Gastroesophageal sphincter (tissue), 3 donors: ENCODE measurements around the gene GCNT1.

Experiments
- EP300 ChIP-seq: sonication (generic); formaldehyde crosslinking; IDR thresholded peaks from one replicate; pipeline ENCODE4 v1.6.1; 2017; ENCODE audit warnings: antibody characterized with exemption, mild to moderate bottlenecking
- POLR2A ChIP-seq, 2 donors: fragments of 450-650 bp; IDR thresholded peaks; one replicate each; pipeline ENCODE4 v1.6.1; 2017; ENCODE audit warnings: antibody characterized with exemption in 2 of 2, mild to moderate bottlenecking in 2 of 2, moderate library complexity in 1 of 2
- POLR2AphosphoS5 ChIP-seq: sonication (generic); formaldehyde crosslinking; IDR thresholded peaks from one replicate; pipeline ENCODE4 v1.6.1; 2017; ENCODE audit warnings: antibody characterized with exemption
- TF ChIP-seq, protein P1 (sequence below), 4 experiments: fragments of 200-600 bp in 2 of 4; fragments of 450-650 bp in 2 of 4; sonication (generic) in 1 of 4; IDR thresholded peaks; one replicate each; pipeline ENCODE4 v1.5.1; 2017 to 2019; ENCODE audit warnings: antibody characterized with exemption in 4 of 4, mild to moderate bottlenecking in 2 of 4, moderate library complexity in 2 of 4

DNA sequence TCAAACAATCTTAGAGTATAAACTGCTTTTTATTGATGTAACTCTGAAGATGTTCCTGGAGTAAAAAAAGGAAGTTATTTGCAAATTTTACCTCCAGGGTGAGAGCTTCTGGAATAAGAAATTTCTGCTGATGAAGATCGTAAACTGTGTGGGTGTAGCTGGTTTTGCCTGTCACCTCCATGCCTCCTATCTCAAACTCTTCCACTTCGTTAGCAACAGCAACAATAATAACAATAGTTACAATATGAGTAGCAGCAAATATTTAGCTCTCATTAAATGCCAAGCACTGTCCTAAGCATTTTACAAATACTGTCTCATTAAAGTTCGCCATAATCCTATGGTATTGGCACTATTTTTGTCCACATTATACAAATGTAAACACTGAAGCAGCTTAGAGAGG, 57.9 kb downstream of the GCNT1 start:
- TF ChIP-seq POLR2A (IDR thresholded peaks at IDR 0.05): no peak
- TF ChIP-seq, protein P1, sequence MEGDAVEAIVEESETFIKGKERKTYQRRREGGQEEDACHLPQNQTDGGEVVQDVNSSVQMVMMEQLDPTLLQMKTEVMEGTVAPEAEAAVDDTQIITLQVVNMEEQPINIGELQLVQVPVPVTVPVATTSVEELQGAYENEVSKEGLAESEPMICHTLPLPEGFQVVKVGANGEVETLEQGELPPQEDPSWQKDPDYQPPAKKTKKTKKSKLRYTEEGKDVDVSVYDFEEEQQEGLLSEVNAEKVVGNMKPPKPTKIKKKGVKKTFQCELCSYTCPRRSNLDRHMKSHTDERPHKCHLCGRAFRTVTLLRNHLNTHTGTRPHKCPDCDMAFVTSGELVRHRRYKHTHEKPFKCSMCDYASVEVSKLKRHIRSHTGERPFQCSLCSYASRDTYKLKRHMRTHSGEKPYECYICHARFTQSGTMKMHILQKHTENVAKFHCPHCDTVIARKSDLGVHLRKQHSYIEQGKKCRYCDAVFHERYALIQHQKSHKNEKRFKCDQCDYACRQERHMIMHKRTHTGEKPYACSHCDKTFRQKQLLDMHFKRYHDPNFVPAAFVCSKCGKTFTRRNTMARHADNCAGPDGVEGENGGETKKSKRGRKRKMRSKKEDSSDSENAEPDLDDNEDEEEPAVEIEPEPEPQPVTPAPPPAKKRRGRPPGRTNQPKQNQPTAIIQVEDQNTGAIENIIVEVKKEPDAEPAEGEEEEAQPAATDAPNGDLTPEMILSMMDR (IDR thresholded peaks at IDR 0.05): no peak
- TF ChIP-seq POLR2AphosphoS5: no peak
- no peak for TF ChIP-seq EP300
